ENCODE results near the gene CLDN12.

The CLDN12 gene

DNA sequence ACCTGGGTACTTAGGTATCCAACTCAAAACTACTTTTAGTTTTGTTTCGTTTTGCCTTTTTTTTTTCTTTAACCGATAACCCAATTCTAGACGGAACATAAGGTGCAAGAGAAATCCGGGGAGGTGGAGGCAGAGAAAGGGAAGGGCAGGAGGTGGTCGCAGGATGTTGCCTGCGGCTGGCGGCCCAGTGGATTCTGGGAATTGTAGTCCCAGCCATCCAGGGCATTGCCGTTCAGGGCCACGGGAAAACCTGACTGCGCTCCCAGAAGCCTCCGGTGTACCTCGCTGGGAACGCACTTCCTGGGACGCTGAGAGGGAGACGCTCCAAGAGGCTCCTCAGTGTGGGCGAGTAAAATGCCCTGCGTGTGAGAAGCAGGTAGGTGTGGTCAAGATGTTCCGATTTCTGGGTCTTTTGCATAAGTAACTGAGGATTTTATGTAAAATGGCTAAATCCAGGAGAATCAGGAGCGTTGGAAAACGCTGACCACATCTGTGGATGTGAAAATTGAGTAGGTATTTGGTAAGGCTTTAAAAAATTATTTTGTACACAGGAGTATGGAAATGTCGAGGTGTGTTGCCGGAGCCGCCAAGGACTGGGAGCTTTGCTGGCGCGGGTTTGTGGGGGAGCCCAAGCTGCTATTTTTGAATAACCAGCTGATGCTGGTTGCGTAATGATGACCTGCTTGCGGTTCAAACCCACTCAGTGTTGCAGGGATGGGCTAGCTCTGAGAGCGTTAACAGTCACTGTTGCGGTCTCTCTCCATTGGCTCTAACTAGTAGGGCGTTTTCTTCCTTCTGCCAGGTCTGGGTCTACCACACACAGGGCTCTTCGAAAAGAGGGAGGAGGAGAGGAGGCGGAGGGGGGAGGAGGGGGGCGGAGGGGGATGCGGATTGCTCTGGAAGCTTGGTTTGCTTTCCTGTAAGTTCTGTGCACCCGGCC is at the start of gene CLDN12:
CLDN12 (plus strand) TSS at position 288 of the 940 bp plus-strand sequence. CDS start 9,216 bp downstream, outside the sequence.
- peak; percentile 91 for DNase-seq (ENCODE audit: low spot score)

DNA sequence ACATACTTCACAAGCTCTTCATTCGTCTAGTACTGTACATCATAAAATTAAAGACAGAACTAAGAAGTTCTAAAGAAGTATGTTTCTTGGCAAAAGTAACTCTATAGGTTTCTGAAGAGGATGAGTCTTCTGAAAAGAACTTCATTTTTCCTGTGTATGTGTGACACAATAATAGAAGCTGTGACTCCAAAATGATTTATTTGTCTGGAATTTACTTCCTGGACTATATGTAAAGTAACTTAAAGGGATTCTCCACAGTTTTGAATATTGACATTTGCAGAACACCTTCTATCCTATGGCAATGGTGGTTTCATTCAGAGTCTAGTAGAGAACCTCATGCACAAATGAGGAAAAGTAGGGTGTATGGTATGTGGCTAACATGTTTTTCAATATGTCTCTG is 19.8 kb upstream of the CLDN12 start:
- no peak for DNase-seq (ENCODE audit: low spot score)

DNA sequence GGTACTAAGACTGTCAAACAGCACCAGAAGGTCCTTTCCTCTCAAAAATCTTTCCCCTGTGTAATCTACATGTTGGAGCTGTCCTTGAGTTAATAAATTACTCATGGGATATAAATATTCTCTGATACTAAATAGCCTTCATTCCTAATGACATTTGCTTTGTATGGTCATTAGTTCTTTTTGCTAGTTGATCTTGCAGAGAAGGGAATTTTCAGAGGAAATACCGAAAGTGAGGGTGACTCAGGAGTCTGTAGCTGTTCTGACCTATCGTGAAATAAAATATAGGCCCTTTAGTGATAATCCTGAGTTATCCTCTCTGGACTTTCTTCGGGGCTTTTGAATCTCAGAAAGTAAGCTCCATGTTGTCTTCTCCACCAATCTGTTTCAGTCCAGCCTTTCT is 19.4 kb upstream of the CLDN12 start:
- DNase-seq (ENCODE audit: low spot score): no peak

DNA sequence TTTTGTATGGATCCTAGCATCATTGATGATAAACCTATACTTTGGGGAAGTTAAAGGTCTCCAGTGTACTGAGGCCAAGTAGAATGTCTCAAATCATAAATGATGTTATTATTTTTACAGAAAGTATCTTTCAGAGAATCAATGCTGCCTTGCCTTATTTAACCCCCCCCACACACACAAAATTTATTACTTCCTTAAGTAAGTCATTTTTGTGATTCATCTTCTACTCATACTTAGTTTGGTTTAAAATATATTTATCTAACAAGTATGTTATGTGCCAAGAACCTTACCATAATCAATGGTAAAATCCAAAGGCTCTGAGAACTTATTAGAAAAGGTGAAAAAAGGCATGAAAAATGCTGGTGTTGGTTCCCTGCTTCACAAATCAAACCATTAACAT is 18.8 kb upstream of the CLDN12 start:
- DNase-seq (ENCODE audit: low spot score): no peak

DNA sequence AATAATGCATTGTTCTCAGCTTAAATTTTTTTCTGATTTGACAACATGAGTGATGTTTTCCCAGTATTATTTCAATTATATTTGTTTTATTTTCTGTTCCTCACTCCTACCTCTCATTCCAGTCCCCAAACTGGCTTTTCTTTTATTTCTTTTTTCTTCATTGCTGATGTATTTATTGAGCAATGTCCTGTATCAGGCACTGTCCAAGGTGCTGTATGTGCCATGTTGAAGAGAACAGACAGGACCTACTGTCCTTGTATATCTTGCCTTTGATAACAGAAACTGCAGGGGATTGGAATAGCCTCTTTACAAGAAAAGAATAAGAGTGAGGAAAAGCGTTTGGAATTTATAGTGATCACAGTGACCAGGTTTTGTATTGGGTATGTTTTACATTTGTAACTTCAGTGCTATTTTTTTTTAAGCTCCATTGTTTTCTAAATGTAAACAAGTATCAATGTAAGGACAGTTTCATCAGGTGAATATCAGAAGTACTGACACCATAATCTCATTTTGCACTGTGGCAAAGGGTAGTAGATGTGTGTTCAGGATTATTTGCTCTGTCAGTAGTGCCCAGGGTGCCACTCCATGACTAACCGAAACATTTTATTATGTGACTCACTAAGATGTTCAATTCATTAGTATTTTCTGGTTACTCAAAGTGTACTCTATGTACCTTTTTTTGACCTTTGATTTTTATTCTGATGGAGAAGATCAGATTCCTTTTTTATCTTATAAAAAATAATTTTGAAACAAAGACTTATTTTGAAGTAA is 15.6 kb upstream of the CLDN12 start:
- DNase-seq (ENCODE audit: low spot score): no peak

DNA sequence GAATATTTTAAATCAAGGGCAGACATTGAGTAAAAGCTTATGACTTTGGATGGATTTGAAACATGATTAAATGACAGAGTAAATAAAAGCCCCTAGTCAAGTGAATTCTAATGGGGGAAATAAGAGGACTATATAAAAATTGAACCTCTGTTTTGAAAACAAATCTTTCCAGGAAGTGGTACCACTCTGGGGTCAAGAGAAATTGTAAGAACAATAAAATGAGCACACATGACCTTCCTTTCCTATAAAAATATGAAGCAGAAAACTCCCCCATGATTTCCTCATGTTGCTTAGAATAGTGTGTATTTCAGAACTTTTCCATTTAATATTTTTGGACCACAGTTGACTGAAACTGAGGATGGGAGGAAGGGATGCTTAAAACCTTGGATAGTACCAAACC is 12.3 kb upstream of the CLDN12 start:
- DNase-seq (ENCODE audit: low spot score): no peak

DNA sequence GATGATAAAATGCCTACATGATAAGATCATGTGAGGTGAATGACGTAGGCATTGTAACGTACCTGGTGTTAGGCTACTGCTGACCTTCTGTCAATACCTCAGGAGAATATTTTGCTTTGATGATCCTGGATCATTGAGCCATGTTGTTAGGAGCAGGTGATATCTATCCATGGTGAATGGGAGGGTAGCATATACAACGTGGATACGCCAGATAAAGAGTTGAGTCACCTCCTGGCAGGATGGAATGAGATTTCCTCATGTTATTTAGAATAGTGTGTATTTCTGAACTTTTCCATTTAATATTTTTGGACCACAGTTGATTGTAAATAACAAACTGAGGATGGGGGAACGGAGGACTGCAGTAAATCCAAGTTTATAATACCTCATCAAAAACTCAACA is 11.8 kb upstream of the CLDN12 start:
- no peak for DNase-seq (ENCODE audit: low spot score)

DNA sequence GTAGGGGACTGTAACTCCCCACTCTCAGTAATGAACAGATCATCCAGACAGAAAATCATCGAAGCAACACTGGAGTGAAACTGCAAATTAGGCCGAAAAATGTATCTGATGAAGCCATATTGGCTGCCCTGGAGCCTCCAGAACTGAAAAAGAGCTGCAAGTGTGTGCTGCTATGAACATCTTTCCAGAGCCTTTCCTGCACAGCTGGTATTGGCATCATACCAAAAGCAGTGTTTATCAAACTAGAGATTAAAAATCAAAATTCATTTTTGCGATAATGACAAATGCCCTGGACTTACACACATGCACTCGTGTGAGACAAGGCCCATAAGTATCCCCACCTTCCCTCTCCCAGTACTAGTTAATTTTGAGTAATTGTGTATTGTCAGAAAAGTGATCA is 6.8 kb upstream of the CLDN12 start:
- no peak for DNase-seq (ENCODE audit: low spot score)

DNA sequence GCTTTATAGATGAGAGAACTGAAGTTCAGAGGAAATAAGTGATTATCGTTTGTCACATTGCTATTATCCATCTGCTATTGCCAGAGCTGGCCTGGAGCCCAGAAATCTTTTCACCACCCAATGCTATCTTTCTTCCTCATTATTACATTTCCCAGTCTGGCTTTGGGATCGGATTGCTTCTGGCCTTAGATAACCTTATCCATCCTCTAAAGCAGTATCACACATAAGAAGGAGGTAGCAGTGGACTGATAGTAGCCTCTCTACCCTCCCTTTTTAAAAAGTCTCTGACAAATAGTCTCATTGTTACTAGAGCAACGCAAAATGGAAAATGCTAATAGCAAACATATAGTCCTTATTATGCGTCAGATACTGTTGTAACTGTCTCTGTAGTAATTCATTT is 1.3 kb upstream of the CLDN12 start:
- DNase-seq (ENCODE audit: low spot score): peak; percentile 34

DNA sequence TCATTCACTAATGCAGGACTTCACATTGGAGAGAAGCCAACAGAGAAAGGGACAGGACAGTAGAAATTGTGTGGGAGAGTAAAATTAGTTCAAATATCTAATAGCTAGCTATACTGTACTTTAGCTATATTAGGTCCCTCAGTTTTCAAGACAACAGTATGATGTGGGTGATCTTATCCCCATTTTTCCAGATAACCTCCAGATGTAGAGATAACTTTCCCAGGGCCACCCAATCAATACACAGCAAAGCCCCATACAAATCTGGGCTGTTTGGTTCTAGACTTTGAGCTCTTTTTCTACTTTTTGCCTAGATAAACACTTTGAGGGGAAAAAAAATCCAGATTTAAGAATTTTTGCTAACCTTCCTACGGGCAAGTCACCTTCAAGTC is 482 bp upstream of the CLDN12 start:
- DNase-seq (ENCODE audit: low spot score): no peak

DNA sequence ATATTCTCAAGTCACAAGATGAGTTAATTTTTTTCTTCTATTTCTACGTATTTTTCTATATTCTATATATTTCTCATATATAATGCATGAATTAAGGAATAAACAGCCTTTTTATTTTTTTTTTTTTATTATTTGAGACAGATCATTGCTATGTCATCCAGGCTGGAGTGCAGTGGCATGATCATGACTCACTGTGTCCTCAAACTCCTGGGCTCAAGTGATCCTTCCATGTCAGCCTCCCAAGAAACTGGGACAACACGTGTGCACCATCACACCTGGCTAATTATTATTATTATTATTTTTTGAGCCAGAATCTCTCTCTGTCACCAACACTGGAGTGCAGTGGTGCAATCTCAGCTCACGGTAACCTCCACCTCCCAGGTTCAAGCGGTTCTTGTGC is 1.5 kb downstream of the CLDN12 start:
- no peak for DNase-seq (ENCODE audit: low spot score)

DNA sequence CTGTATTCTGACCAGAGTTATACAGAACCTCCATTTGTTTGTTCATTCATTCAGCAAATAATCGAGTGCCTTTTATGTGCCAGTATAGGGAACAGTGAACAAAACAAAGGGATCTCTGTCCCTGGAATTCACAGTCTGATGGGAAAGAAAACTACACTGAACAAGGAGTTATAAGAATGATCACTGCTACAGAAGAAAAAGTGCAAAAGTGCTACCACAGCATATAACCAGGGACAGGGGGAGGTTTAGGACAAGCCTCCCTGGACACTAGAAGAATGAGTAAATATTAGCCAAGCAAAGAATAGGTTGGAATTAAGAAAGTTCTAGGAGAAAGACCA is 4.2 kb downstream of the CLDN12 start:
- no peak for DNase-seq (ENCODE audit: low spot score)

DNA sequence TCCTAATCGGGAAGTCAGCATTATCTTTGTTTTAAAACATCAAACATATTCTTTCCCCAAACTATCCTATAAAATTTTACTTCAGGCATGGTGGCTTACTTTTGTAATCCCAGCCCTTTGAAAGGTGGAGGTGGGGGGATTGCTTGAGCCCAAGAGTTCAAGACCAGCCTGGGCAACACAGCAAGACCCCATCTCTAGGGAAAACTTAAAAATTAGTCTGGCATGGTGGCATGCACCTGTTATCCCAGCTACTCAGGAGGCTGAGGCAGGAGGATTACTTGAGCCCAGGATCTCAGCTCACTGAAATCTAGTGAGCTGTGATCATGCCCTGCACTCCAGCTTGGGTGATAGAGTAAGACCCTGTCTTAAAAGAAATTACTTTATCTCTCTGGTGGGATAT is 4.9 kb downstream of the CLDN12 start:
- no peak for DNase-seq (ENCODE audit: low spot score)

DNA sequence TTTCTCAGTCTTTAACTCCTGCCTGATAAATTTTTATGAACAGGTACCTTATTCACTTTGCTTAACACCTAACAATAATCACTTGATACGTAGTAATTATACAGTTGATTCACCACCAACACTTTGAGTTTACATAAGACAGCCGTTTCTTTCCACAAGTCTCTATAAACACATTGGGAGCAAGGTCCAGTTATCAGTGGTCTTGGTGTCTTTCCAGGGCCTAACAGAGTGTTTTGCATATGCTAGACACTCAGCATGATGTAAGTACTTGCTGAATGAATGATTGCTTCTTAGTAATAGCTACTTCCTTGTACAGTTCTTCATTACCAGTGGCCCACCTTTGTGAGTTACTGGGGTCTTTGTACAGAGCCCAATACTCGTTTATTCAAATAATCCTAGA is 6.4 kb downstream of the CLDN12 start:
- no peak for DNase-seq (ENCODE audit: low spot score)

DNA sequence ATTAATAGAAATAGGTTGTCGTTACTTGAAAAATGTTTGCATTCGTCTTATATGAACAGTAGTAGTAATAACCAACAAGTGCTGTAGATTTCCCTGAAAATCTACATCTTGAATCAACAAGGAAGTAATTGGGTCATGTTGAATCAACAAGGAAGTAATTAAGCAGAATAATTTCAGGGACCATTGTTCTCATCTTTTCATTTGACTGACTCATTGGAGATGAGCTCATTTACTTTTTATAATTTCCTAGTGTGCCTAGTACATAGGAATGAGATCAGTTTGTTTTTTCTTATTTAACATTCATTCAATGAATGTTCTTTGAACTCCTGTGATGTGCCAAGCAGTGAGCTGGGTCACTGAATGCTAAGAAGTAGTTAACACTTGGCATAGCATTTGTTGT is 8.2 kb downstream of the CLDN12 start:
- DNase-seq (ENCODE audit: low spot score): no peak

DNA sequence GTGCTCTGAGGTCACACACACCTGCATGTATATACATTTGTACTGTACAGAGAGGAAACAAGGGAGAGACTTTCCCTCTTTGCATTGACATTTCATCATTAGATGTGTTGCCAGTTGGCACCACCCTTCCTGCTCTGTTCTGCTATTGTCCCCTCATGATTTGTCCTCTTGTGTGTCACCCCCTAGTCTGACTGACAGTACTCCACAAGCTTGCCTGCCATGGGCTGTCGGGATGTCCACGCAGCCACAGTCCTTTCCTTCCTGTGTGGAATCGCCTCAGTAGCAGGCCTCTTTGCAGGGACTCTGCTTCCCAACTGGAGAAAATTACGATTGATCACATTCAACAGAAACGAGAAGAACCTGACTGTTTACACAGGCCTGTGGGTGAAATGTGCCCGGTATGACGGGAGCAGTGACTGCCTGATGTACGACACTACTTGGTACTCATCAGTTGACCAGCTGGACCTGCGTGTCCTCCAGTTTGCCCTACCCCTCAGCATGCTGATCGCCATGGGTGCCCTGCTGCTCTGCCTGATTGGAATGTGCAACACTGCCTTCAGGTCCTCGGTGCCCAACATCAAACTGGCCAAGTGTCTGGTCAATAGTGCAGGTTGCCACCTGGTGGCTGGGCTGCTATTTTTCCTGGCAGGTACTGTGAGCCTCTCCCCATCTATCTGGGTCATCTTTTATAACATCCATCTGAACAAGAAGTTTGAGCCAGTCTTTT is 9.4 kb downstream of the CLDN12 start:
- DNase-seq (ENCODE audit: low spot score): peak; percentile 50

DNA sequence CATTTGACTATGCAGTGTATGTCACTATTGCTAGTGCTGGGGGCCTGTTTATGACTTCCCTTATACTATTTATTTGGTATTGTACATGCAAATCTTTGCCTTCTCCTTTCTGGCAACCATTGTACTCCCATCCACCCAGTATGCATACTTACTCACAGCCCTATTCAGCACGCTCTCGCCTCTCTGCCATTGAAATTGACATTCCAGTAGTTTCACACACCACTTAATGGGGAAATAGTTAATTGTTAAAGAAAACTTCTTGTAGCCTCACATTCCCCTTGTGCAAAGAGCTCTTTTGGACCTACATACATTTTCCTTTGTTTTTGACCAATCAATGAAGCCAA is 9.9 kb downstream of the CLDN12 start:
- DNase-seq (ENCODE audit: low spot score): no peak

DNA sequence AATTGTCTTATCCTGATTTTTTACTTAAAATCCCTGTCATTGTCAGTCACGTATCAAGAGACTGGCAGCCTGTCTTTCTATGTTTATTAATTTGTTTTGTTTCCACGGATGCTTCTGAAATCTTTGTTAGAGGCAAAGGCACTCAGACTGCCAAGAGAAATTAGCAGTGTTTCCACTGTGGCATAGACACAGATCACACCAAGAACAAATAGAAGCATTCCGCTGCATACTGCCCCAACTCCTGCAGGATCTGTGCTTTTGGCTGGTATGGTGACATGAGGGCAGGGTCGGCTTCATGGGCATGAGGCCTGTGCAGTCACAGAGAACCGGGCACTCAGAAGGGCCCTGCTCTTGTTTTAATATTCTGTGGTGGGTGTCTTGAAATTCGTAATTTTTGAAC is 18.4 kb downstream of the CLDN12 start:
- DNase-seq (ENCODE audit: low spot score): no peak

DNA sequence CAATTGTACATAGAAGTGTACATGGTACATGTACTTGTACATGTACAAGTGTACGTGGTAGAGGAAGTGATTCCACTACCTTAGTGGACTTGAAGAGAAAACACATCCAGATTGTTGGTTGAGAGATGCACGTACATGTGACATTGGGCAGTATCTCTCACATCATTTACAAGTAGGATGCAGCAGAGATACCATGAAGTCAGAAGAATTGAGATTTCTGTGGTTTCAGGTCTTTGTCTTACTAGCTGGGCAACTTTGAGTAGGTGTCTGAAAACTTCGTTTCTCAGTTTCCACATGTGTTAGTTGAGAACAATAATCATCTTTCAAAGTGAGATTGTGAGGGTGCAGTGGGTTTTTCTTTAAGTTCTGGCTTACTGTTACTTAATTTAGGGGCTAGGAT is 21.5 kb downstream of the CLDN12 start:
- no peak for DNase-seq (ENCODE audit: low spot score)

DNA sequence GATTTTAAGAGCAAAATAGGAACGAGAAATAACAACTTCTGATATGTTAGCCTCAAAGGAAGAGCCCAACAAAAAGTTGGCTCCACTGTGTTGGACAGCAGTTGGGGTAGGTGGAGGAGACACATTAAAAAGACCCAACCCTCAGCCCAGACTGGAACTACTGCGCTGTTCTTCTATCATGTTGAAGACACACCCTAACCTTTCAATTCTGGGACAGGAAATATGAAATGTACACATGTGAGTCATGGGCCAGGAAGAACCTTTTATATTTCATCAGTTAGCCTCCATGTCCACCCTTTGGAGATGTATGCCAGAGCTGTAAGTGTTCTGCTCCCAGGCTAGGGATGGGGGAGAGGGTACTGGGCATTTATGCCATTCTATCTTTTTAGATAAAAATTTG is 22.1 kb downstream of the CLDN12 start:
- no peak for DNase-seq (ENCODE audit: low spot score)

DNA sequence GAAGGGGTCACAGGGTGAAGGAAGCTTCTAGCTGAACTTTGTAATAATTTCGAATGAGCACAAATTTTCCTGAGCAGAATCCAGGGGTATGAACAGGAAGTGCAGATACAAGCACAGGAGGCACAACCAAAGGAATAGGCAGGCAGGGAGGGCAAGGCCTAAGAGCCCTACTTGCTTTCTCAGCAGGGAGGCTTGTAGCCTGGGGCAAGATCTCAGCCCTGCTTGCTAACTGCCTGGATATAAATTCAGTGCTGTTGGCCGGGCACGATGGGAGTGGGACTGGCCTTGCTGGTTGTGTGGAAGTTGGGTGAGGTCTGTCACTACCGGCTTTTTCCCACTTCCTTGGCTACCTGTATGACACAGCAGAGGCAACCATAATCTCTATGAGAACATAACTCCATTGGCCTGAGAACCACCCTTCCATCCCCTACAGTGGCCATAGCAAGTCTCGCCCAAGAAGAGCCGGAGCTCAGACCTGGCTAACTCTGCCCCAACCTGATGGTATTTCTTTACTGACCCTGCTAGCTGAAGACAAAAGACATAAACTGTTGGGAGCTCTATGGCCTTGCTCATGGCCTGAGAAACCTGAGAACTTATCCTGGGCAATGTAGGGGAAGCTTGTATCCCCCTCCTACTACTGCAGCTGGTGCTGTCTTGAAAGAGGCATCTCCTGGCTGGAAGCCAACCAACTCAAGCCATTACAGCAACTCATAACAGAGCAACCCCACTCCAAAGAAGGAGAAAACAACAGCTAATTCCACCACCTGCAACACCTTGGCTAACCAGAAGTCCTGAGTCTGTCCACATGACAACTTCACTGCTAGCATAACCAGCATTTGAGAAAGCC is 27.6 kb downstream of the CLDN12 start:
- DNase-seq (ENCODE audit: low spot score): no peak

DNA sequence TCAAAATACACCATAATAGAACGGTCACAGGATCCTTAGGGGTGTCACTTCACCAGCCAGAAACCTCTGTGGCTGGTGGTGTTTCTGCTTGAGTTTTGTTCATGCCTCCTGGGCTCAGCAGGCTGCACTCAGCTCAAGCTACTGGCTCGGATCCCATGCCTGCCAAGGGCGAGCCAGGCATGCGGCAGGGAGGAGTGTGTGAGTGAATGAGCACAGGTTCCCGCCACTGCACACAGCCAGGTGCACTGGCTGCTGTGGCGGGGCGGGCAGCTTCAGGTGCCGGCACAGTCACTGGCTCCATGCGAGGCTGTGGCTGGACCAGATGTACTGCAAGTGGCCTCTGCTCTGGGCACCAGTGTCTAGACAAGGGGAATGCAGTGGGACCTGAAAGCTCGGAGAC is 29.5 kb downstream of the CLDN12 start:
- DNase-seq (ENCODE audit: low spot score): no peak

All from D341Med (cell line).